ENCODE results near the gene RUNX2.

DNA sequence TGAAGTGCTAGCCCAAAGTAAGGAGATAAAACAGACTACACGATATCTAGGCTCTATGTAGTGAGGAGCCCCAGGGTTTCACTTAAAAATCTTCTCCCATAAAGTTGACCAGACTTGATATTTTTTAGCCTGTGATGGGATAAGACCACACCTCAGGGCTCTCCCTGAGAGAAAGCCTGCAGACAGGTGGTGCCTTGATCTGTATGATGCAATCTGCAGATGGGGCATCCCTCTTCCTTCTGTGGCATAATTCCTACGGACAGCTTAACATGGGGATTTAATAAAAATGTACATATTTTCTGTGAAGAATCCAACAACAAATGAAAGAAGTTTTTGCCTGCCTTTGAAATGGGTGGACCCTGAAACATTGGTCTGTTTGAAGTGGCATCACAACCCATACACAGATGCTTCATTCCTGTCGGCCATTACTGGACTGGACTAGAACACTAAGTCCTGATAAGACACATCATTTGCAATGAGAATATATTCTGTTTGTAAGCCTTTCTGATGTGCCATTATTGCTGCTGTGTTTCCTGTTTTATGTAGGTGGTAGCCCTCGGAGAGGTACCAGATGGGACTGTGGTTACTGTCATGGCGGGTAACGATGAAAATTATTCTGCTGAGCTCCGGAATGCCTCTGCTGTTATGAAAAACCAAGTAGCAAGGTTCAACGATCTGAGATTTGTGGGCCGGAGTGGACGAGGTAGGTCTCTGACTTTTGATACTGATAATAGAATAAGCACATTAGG, 103.4 kb downstream of the RUNX2 start:
- TF ChIP-seq, protein P1, sequence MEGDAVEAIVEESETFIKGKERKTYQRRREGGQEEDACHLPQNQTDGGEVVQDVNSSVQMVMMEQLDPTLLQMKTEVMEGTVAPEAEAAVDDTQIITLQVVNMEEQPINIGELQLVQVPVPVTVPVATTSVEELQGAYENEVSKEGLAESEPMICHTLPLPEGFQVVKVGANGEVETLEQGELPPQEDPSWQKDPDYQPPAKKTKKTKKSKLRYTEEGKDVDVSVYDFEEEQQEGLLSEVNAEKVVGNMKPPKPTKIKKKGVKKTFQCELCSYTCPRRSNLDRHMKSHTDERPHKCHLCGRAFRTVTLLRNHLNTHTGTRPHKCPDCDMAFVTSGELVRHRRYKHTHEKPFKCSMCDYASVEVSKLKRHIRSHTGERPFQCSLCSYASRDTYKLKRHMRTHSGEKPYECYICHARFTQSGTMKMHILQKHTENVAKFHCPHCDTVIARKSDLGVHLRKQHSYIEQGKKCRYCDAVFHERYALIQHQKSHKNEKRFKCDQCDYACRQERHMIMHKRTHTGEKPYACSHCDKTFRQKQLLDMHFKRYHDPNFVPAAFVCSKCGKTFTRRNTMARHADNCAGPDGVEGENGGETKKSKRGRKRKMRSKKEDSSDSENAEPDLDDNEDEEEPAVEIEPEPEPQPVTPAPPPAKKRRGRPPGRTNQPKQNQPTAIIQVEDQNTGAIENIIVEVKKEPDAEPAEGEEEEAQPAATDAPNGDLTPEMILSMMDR (IDR thresholded peaks at IDR 0.05), result no peak
- TF ChIP-seq POLR2AphosphoS5 (IDR thresholded peaks at IDR 0.05; ENCODE audit: low read depth, low read length), result no peak
- TF ChIP-seq, protein P2, sequence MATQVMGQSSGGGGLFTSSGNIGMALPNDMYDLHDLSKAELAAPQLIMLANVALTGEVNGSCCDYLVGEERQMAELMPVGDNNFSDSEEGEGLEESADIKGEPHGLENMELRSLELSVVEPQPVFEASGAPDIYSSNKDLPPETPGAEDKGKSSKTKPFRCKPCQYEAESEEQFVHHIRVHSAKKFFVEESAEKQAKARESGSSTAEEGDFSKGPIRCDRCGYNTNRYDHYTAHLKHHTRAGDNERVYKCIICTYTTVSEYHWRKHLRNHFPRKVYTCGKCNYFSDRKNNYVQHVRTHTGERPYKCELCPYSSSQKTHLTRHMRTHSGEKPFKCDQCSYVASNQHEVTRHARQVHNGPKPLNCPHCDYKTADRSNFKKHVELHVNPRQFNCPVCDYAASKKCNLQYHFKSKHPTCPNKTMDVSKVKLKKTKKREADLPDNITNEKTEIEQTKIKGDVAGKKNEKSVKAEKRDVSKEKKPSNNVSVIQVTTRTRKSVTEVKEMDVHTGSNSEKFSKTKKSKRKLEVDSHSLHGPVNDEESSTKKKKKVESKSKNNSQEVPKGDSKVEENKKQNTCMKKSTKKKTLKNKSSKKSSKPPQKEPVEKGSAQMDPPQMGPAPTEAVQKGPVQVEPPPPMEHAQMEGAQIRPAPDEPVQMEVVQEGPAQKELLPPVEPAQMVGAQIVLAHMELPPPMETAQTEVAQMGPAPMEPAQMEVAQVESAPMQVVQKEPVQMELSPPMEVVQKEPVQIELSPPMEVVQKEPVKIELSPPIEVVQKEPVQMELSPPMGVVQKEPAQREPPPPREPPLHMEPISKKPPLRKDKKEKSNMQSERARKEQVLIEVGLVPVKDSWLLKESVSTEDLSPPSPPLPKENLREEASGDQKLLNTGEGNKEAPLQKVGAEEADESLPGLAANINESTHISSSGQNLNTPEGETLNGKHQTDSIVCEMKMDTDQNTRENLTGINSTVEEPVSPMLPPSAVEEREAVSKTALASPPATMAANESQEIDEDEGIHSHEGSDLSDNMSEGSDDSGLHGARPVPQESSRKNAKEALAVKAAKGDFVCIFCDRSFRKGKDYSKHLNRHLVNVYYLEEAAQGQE (IDR thresholded peaks at IDR 0.05; ENCODE audit: insufficient read depth in 1 of 2, low read depth in 2 of 2, low read length in 1 of 2), result no peak
